ENCODE data around the gene ZMYND11.

ZMYND11 gene

DNA sequence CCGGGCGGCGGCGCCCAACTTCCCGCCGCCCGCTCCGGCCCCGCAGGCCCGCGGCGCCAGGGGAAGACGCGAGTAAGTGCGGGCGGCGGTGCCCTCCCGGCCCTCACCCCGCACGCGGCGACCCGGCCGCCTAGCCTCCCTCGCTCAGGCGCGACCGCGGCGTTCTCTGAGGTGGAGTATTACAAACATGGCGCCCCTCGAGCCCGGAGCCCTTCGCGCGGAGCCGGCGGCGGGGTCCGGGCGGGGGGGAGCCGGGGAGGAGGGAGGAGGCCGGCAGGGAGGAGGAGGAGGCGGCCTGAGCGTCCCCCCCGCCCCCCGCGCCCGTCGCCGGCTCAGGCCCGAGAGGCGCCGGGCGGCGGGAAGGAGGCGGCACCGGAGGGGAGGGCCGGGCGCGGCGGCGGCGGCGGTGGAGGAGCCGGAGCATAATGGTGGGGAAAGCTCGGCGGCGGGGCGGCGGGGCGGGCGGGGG, at the start of gene ZMYND11:
TSS of gene ZMYND11 (plus strand) at position 324 of the 469 bp plus-strand sequence. CDS start 44,558 bp downstream, outside the sequence.
- DNase-seq: peak; percentile 24

DNA sequence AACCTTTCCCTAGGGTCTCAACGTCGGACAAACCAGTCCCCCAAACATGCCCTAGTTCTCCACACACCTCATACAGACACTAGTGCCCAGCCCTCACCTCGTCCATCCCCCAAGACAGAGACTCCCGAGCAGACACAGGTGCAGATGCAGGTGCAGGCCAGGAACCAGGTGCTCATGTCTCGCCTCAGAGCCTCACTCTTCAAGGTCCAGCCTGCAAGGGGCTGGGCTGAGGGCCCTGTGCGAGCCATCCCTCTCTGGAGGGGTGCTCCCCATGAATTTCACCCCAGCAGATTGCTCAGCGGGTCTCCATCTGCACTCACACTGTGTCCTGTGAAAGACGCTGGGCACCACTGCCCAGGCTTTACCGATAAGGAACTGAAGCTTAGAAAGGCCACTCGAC, 49.2 kb upstream of the ZMYND11 start:
- no peak for DNase-seq

DNA sequence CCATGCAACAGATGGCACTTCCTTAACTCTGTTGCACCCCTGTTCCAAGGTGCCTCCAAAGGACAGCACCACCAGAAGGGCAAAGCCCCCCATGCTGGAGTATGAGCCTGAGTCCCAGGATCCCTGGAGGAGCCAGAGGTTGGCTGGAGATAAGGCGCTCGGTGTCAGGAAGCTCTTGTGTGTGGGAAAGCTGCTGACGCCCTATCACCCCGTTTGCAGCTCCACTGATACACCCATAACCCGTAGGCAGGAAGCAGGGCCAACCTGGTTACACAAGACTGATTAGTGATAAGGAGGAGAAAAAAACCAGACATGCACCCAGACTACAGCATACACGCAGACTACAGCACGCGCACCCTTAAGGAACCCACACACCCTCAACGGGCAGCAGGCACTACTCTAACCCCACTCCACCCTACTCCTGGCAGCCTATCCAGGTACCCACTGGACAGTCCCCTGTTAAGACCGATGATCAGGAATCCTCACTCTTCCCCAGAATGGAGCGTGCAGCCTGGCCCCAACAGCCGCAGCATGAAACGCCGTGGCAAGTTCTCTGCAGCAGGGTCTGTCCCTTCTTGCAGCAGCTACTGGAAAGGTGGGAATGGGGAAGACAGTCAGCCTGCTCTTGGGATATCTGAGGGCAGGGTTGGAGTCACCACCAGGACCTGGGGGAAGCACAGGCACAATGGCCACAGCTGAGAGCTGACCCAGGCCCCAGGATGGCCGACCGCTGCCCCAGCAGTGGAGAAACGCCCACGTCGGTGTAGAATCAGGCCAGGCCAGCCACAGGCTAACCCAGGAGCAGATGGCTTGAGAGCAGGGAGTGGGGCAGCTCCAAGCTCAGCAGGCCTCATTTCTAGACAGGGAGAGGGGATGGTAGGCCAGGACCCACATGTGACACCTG, 47.8 kb upstream of the ZMYND11 start:
- DNase-seq: no peak

DNA sequence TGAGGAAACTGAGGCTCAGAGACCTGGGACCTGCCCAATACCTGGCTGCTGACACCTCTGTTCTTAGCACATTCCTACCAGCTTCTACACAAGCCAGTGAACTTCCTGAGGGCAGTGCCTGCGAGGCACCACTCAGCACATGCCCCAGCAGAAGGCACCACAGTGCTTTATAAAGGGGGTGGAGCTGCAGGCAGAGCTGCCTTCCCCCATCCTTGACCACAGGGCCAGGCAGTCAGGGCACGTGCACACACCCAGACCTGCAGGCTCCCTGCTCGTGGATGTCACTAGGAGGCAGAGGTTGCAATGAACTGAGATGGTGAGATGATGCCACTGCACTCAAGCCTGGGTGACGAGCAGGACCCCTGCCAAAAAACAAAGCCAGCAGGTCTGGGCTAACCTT, 47.0 kb upstream of the ZMYND11 start:
- no peak for DNase-seq

DNA sequence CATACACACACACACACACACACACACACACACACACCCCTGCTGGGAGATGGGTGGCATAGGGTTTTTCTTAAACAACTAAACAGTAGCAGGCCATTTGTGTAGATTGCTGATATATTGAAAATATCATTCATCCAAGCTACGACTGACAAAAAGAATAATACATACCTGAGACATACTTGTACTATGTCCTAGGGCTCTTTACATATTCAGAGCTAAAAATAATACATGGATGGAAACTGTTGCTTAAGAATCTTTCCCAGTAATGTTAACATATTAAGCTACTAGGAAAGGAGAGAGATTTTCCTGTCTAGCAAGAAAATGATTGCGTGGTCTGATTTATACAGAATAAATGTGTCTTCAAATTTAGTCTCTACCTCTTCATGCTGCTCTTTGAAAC, 46.0 kb upstream of the ZMYND11 start:
- no peak for DNase-seq

DNA sequence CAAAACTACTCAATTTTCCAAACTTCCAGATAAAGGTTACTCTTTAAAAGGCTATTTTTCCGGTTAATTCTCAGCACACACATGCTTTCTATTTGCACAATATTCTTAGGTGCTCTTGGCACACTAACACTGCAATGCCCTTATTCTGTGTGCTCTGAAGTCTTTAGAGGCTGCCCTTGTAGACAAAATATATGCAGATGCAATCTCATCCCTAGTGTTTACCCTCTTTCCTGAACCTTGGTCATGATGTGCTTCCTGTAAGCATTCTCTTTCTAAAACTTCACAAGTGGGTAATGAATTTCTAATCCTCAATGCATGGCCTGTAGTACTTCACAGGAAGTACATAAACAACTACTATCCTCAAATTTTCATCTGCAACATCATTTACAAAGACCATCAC, 45.1 kb upstream of the ZMYND11 start:
- peak; percentile 17 for DNase-seq

DNA sequence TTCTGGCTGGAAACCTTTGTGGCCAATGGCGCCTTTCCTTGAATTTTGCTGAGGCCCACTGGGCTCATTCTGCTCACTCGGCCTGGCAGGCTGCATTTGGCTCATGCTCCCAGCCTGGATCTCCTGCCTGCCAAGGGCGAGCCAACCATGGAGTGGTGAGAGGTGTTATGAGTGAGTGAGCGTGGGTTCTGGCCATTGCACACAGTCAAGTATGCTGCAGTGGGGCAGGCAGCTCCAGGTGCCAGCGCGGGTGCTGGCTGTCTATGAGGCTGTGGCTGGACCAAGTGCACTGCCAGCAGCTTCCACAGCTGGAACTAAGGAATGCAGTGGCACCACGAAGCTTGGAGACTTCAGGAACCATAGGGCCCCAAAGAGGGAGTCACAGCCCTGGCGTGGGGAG, 43.9 kb upstream of the ZMYND11 start:
- DNase-seq: no peak

DNA sequence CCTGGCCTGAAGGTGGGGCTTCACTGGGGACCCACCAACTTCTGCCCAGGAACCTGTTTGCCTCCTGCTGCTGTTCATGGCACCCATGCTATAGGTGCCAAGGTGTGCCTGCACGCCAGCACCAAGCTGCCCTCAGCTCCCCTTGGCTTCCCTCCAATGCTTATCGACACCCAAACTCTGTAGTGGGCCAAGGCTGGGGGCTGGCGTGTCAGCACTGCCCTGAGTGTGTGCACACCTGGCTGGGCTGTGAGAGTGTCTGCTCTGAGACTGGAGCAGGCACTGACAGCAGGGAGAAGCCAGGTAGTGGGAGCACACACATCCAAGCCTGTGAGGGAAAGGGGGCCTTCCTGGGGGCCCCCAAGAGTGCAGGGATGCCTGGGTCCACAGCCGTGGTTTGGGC, 43.1 kb upstream of the ZMYND11 start:
- DNase-seq: no peak

DNA sequence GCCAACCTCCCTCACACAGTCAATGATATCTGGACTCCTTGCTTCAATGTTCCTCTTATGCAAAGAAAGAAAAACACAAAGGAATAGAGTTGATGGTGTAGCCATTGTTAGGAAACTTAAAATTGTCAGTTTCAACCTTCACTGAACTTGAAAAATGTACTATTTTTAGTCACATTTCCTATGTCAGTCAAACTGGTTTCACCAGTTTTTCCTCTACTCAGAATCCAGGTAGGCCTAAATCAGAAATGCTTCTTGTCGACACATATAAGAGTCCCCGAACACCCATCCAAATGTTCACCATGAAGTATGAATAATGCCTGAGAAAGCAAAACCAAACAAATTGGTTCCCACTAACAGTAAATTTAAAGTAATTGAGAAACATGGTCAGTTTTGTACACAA, 42.4 kb upstream of the ZMYND11 start:
- DNase-seq: peak; percentile 23

DNA sequence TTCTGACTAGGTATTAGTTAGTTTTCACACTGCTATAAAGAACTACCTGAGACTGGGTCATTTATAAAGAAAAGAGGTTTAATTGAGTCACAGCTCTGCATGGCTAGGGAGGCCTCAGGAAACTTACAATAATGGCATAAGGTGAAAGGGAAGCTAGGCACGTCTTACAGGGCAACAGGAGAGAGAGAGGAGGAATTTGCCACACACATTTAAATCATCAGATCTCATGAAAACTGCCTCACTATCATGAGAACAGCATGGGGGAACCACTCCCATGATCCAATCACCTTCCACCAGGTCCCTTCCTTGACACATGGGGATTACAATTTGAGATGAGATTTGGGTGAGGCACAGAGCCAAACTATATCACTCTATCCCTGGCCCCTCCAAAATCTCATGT, 40.6 kb upstream of the ZMYND11 start:
- DNase-seq: no peak

DNA sequence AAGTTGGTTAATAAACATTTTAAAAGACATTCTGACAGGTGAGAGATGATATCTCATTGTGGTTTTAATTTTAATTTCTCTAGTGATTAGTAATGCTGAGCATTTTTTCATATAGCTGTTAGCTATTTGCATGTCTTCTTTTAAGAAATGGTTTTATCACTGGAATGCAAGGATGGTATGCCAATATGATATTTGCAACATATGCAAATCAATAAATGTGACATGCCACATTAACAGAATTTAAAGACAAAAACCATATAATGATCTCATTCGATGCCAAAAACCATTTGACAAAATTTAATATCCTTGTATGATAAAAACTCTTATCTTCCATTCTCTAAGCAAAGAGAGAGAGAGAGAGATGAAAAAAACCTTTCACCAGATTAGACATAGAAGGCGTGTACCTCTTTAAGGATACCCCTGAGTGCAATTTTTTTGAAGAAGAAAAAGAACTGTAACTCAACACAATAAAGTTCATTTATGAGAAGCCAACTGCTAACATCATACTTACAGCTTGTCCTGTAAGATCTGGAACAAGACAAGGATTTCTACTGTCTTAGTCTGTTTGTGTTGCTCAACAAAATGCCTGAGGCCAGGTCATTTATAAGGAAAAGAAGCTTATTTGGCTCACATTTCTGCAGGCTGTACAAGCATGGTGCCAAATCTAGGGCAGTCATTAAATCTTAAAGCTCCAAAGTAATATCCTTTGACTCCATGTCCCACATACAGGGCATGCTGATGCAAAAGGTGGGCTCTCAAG, 39.7 kb upstream of the ZMYND11 start:
- DNase-seq: no peak

DNA sequence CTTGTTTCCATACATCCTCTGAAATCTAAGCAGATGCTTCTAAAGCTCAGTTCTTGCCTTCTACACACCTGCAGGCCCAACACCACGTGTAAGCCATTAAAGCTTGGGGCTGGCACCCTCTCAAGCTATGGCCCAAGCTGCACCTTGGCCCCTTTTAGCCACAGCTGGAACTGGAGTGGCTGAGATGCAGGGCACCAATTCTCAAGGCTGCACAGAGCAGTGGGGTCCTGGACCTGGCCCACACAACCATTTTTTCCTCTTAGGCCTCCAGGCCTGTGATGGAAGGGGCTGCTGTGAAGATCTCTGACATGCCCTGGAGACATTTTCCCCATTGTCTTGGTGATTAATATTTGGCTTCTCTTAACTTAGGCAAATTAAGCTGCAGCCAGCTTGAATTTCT, 38.8 kb upstream of the ZMYND11 start:
- DNase-seq: no peak

DNA sequence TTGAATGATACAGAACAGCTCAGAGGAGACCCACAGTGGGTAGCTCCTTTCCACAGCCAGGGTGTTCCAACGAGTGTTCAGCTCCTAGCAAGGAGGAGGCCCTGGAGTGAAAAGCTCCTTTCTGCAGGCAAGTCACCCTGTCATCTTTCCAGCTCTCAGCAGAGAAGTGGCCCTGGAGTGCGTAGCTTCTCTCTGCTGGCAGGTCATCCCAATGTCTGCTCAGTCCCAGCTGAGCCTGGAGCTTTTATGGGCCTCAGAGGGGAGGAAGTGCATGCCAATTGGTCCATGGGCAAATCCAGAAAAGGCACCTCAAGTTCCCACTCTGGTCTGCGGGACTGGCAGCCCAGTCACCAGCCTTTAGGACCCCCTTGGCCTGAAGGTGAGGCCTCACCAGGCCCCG, 30.8 kb upstream of the ZMYND11 start:
- DNase-seq: no peak

DNA sequence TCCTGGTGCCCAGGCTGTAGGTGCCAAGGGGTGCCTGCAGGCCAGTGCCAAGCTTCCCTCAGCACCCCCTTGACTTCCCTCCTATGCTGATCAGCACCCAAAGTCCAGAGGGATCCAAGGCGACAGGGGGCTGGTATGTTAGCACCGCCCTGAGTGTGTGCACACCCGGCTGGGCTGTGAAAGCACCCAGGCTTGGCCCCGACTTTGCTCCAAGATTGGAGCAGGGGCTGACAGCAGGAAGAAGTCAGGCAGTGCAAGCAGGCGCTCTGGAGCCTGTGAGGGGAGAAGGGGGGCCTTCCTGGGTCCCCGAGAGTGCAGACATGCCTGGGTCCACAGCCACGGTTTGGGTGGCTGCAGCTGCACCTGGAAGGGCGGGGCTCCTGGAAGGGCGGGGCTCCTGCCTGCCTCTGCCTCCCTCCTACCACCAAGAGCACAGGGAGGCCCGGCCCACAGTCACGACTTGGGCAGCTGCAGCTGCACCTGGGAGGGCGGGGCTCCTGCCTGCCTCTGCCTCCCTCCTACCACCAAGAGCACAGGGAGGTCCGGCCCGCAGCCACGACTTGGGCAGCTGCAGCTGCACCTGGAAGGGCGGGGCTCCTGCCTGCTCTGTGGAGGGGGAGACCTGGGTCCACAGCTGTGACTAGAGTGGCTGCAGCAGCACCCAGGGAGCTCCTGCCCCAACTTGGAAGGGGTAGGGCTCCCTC, 30.2 kb upstream of the ZMYND11 start:
- no peak for DNase-seq

DNA sequence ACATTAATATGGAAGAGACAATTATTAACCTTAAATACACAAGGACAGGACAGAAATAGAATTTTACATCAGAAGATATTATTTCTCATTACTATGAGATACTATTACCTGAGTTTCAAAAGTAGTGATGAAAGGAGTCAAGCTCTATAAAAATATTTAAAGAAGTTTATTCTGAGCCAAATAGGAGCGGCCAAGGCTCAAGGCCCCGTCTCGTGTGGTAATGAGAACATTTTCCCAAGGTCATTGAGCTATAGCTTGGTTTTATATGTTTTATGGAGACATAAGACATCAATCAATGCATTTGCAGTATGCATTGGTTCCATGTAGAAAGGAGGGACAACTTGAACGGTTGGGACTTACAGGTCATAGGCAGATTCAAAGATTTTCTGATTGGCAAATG, 29.4 kb upstream of the ZMYND11 start:
- no peak for DNase-seq

DNA sequence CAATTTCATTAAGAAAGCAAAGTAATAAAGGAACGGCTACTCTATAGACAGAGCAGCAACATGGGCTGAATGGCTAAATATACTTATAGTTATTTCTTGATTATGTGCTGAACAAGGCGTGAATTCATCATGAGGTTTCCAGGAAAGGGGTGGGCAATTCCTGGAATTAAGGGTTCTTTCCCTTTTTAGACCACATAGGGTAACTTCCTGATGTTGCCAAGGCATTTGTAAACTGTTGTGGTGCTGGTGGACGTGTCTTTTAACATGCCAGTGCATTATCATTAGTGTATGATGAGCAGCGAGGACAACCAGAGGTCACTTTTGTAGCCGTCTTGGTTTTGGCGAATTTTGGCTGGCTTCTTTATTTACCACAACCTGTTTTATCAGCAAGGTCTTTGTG, 28.5 kb upstream of the ZMYND11 start:
- no peak for DNase-seq

DNA sequence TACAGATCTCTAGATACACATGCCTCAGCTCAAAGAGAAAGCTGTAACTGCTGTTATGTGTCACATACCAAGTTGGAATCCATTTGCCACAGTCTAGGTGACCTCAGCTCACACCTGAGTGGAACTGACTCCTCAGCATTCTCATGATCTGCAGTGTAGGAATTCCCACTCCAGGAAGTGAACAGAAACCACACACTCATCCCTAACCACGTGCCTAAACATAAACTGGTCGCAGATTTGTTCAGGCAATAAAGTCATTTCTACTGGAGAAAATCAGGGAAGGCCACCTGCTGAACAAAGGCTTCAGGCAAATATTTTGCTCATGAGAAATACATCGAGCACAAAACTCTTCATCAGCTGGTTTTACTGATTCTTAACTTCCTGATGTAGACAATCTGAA, 23.0 kb upstream of the ZMYND11 start:
- DNase-seq: no peak

DNA sequence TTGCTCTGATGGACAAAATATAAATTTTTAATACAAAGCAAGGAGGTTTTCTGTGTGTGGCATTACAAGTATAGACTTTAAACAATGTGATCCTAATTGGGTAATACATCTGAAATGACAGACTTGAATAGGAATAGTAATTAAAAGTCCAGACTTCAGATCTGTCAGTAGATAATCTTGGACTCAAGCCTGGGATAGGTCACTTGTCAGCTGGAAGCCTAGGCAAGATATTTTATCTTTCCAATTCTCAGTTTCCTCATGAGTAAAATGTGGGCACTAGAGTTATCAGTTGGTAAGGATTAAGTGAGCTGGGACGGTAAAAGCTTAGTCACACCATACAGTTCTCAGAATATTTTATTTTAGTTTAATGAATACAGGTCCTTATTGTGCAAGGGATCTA, 10.4 kb upstream of the ZMYND11 start:
- no peak for DNase-seq

DNA sequence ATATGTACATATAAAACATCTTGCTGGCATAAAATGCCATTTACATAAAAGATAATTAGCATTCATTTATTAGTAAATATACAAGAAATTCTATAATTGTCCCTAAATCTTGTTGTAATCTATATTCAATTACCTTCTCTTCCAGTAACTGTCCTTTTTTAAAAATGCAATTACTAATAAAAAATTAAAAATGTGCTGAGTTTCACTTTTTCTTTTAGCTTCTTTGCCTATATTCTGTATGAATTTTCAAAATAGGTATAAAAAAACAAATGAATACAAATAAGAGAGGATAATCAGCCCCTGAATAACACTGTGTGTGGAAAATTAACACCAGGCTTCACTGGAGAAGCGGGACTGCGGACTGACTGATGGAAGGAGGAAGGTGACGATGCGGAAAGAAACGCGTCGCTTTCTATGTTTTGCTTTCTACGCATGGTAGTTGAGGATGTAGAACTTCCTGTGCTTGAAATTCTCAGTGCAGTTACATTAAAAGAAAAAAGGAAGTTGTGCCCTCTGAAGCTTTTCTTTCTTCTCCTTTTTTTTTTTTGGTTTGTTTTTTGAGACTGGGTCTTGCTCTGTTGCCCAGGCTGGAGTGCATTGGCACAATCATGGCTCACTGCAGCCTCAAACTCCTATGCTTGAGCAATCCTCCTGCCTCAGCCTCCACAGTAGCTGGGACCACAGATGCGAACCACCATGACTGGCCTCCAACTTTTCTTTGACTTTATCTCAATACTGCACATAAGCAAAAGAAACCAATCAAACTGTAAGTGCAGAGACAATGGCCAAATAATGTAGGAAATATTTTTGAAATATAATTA, 7.4 kb upstream of the ZMYND11 start:
- no peak for DNase-seq

DNA sequence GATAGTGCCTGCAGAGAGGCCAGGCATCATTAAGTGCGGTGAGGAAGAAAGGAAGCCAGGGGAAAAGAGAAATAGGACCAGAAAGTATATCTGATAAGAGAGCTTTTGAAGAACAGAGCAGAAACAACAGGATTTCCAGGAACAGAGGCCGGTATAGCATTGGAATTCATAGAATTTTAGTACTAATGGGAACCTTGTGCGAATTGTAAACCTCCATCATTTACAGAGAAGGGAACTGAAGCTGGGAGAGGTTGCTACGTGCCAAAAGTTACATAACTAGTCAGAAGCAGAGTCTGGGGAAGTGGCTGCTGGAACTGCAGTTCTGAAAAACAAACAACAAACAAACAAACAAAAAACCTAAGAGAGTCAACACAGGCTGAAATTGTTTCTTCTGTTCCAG, 5.4 kb upstream of the ZMYND11 start:
- no peak for DNase-seq

DNA sequence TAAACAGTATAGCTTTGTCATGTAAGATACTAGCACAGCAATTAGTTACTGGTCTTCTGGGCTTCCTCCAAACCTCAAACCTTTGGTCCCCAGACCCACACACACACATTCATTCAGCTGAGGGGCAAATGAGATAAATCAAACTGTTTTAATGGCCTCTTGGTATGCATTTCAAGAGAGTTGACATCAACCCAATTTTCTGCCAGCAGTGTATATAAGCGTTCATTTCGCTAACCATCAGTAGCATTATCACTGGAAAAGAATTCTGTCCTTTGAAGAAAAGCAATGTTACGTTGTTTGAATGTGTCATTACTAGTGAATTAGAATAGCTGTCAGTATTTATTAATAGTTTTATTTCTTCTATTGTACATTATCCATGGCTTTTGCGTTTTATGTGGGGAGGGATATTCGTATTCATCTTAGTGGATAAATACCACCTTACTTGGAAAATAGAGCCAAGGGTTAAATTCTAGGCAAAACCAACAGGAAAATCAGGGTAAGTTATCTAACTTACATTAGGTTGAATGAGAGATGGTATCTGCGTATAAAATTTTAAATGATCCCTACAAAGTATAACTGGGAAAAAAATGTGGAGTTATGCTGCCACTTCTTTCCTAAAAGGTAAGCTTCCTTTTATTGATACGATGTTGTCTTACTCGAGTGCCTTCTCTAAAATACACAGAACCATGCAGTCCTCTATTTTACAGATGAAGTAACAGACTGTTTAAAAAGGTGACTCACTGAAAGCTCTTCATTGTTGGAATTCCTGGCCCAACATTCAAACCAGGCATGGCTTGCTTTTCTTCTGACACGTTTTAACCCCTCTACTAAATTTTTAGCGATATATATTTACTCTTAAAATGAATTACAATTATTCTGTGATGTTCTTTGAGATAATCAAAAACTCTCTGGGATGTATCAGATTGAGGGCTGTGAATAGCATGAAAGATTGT, 2.0 kb upstream of the ZMYND11 start:
- DNase-seq: no peak
